Measurements from ENCODE around the gene DBN1.

Gene DBN1

GRCh38 chr5:177473443-177474001 is at the start of gene DBN1:
DBN1 (minus strand) TSS chr5:177473634; CDS start chr5:177473521, 113 bp downstream.
- DNase-seq, result peak; percentile 47

GRCh38 chr5:177520916-177521513 is 47.6 kb upstream of the DBN1 start:
- DNase-seq, result no peak

GRCh38 chr5:177520271-177520670 is 46.8 kb upstream of the DBN1 start:
- DNase-seq, result no peak

GRCh38 chr5:177519463-177520235 is 46.2 kb upstream of the DBN1 start:
- no peak for DNase-seq

- DNase-seq, result peak; percentile 98
These were observed 43.5 kb upstream of the DBN1 start, which contains the start of gene DDX41 for GRCh38 chr5:177516601-177517568. DDX41 (minus strand) TSS chr5:177516961; CDS start chr5:177516945, 16 bp downstream.

GRCh38 chr5:177515580-177515979 is 42.1 kb upstream of the DBN1 start:
- no peak for DNase-seq

- DNase-seq, result no peak
These were observed 41.1 kb upstream of the DBN1 start for GRCh38 chr5:177514541-177514940.

- no peak for DNase-seq
These were observed 40.1 kb upstream of the DBN1 start for GRCh38 chr5:177513500-177513899.

- no peak for DNase-seq
These were observed 39.4 kb upstream of the DBN1 start for GRCh38 chr5:177512736-177513380.

GRCh38 chr5:177511796-177512675 is 38.6 kb upstream of the DBN1 start:
- no peak for DNase-seq

GRCh38 chr5:177511181-177511580 is 37.7 kb upstream of the DBN1 start:
- no peak for DNase-seq

GRCh38 chr5:177510567-177511053 is 37.2 kb upstream of the DBN1 start:
- no peak for DNase-seq

- DNase-seq, result no peak
These were observed 36.6 kb upstream of the DBN1 start for GRCh38 chr5:177509991-177510566.

GRCh38 chr5:177509381-177509951 is 36.0 kb upstream of the DBN1 start, which contains the start of gene DOK3:
DOK3 (minus strand) TSS chr5:177509826; CDS start chr5:177509540, 286 bp downstream.
- no peak for DNase-seq

- DNase-seq, result no peak
These were observed 35.4 kb upstream of the DBN1 start for GRCh38 chr5:177508837-177509236.

- DNase-seq, result no peak
These were observed 34.8 kb upstream of the DBN1 start for GRCh38 chr5:177508221-177508611.

GRCh38 chr5:177507596-177508220 is 34.3 kb upstream of the DBN1 start:
- no peak for DNase-seq

GRCh38 chr5:177507165-177507564 is 33.7 kb upstream of the DBN1 start:
- no peak for DNase-seq

GRCh38 chr5:177505075-177505474 is 31.6 kb upstream of the DBN1 start:
- no peak for DNase-seq

Measured in kidney glomerular epithelial cell (primary cell).